ENCODE measurements around the gene AGAP1. TPM values are rescaled to one million over a fixed set of nuclear protein-coding genes. Genes with fewer than 3 reads are reported as not detected.

AGAP1 gene
- polyA plus RNA-seq, 1 donor from 2014 or later = 17.4 TPM

DNA sequence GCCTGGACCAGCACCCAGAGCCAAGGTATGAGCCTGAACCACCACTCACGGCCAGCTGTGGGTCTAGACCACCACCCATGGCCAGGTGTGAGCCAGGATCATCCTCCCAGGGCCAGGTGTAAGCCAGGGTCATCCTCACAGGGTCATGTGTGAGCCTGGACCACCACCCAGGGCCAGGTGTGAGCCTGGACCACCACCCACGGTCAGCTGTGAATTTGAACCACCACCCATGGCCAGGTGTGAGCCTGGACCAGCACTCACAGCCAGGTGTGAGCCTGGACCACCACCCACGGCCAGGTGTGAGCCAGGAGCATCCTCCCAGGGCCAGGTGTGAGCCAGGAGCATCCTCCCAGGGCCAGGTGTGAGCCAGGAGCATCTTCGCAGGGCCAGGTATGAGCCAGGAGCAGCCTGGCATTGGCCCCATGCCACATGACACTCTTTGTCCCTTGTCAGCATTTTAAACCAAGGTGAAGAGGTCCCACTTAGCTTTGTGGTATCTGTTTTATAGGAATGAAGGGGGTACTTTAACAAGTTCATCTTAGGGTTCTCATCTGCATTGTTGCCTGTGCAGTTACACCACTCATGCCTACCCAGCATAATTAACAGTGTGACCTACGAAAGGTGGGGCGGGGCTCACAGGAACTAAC, 71.2 kb downstream of the AGAP1 start:
- Histone ChIP-seq H3K9ac (ENCODE audit: low read length) (no peak overlapping the region), H3K79me2 (replicated peaks; ENCODE audit: insufficient read depth, low read length) (peaks cover 18% of the 10 kb centered on the region), H3K27me3 (ENCODE audit: insufficient read depth, low read depth, low read length) (no peaks in the 10 kb centered on the region), H3K9me3 (ENCODE audit: low read length) (no peaks in the 10 kb centered on the region), H3K9me2 (ENCODE audit: insufficient read depth, low read length) (no peaks in the 10 kb centered on the region), H3K36me3 (ENCODE audit: insufficient read depth, low read length) (no peaks in the 10 kb centered on the region), H4K20me1 (ENCODE audit: insufficient read depth) (no peaks in the 10 kb centered on the region), H3K27ac (ENCODE audit: low read length) (no peak overlapping the region), H3F3A (ENCODE audit: insufficient read depth, low read length, poor library complexity, severe bottlenecking) (no peaks in the 10 kb centered on the region), H3K4me2 (ENCODE audit: low read length) (no peak overlapping the region), H2AFZ (ENCODE audit: low read depth, low read length) (no peak overlapping the region), H3K4me3 (ENCODE audit: low read length) (no peak overlapping the region)
- TF ChIP-seq EZH2 (IDR thresholded peaks at IDR 0.05; ENCODE audit: borderline replicate concordance, insufficient read depth, low read length, poor library complexity, severe bottlenecking) (no peak), EP300 (conservative IDR thresholded peaks at IDR 0.05; ENCODE audit: poor library complexity, severe bottlenecking) (no peak), MXI1 (conservative IDR thresholded peaks at IDR 0.05; ENCODE audit: poor library complexity, severe bottlenecking) (no peak), SMC3 (conservative IDR thresholded peaks at IDR 0.05; ENCODE audit: poor library complexity) (no peak), TAF1 (IDR thresholded peaks at IDR 0.05; ENCODE audit: low read depth) (no peak), RAD21 (conservative IDR thresholded peaks at IDR 0.05) (no peak), POLR2AphosphoS5 (IDR thresholded peaks at IDR 0.05) (no peak)
- TF ChIP-seq, protein P1, sequence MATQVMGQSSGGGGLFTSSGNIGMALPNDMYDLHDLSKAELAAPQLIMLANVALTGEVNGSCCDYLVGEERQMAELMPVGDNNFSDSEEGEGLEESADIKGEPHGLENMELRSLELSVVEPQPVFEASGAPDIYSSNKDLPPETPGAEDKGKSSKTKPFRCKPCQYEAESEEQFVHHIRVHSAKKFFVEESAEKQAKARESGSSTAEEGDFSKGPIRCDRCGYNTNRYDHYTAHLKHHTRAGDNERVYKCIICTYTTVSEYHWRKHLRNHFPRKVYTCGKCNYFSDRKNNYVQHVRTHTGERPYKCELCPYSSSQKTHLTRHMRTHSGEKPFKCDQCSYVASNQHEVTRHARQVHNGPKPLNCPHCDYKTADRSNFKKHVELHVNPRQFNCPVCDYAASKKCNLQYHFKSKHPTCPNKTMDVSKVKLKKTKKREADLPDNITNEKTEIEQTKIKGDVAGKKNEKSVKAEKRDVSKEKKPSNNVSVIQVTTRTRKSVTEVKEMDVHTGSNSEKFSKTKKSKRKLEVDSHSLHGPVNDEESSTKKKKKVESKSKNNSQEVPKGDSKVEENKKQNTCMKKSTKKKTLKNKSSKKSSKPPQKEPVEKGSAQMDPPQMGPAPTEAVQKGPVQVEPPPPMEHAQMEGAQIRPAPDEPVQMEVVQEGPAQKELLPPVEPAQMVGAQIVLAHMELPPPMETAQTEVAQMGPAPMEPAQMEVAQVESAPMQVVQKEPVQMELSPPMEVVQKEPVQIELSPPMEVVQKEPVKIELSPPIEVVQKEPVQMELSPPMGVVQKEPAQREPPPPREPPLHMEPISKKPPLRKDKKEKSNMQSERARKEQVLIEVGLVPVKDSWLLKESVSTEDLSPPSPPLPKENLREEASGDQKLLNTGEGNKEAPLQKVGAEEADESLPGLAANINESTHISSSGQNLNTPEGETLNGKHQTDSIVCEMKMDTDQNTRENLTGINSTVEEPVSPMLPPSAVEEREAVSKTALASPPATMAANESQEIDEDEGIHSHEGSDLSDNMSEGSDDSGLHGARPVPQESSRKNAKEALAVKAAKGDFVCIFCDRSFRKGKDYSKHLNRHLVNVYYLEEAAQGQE (IDR thresholded peaks at IDR 0.05; ENCODE audit: borderline replicate concordance) = no peak
- TF ChIP-seq, protein P2, sequence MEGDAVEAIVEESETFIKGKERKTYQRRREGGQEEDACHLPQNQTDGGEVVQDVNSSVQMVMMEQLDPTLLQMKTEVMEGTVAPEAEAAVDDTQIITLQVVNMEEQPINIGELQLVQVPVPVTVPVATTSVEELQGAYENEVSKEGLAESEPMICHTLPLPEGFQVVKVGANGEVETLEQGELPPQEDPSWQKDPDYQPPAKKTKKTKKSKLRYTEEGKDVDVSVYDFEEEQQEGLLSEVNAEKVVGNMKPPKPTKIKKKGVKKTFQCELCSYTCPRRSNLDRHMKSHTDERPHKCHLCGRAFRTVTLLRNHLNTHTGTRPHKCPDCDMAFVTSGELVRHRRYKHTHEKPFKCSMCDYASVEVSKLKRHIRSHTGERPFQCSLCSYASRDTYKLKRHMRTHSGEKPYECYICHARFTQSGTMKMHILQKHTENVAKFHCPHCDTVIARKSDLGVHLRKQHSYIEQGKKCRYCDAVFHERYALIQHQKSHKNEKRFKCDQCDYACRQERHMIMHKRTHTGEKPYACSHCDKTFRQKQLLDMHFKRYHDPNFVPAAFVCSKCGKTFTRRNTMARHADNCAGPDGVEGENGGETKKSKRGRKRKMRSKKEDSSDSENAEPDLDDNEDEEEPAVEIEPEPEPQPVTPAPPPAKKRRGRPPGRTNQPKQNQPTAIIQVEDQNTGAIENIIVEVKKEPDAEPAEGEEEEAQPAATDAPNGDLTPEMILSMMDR (IDR thresholded peaks at IDR 0.05; ENCODE audit: poor library complexity, severe bottlenecking) = no peak

DNA sequence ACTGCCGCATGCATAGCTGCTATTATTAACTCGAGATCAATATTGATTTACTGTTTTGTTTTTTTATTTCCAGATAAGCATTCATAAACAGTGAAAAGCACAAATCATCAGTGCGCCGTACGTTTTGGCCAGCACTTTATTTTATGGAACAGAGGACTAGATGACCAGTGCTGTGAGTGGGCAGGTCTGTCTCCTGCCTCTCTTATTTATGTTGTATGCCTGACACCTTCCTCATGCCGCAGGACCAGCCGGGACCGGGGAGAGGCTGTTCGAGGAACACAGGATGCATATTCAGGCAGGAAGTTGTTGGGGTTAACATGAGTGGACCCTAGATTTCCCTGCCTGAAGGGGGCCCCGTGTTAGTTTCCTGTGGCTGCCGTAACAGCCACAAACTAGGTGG, 72.6 kb downstream of the AGAP1 start:
- Histone ChIP-seq H3K4me2 (ENCODE audit: low read length) (no peak overlapping the region), H3K27ac (ENCODE audit: low read length) (no peak overlapping the region), H3K9me2 (ENCODE audit: insufficient read depth, low read length) (no peaks in the 10 kb centered on the region), H3K4me3 (ENCODE audit: low read length) (no peak overlapping the region), H3F3A (ENCODE audit: insufficient read depth, low read length, poor library complexity, severe bottlenecking) (no peaks in the 10 kb centered on the region), H3K27me3 (ENCODE audit: insufficient read depth, low read depth, low read length) (no peaks in the 10 kb centered on the region), H3K79me2 (replicated peaks; ENCODE audit: insufficient read depth, low read length) (peaks cover 11% of the 10 kb centered on the region), H3K9ac (ENCODE audit: low read length) (no peak overlapping the region), H2AFZ (ENCODE audit: low read depth, low read length) (no peak overlapping the region), H4K20me1 (ENCODE audit: insufficient read depth) (no peaks in the 10 kb centered on the region), H3K9me3 (ENCODE audit: low read length) (no peaks in the 10 kb centered on the region), H3K36me3 (ENCODE audit: insufficient read depth, low read length) (no peaks in the 10 kb centered on the region)
- no peak for TF ChIP-seq MXI1 (conservative IDR thresholded peaks at IDR 0.05; ENCODE audit: poor library complexity, severe bottlenecking)
- TF ChIP-seq EP300 (conservative IDR thresholded peaks at IDR 0.05; ENCODE audit: poor library complexity, severe bottlenecking) = no peak
- no peak for TF ChIP-seq TAF1 (IDR thresholded peaks at IDR 0.05; ENCODE audit: low read depth)
- TF ChIP-seq EZH2 (IDR thresholded peaks at IDR 0.05; ENCODE audit: borderline replicate concordance, insufficient read depth, low read length, poor library complexity, severe bottlenecking) = no peak
- TF ChIP-seq, protein P1 (IDR thresholded peaks at IDR 0.05; ENCODE audit: borderline replicate concordance) = no peak
- no peak for TF ChIP-seq SMC3 (conservative IDR thresholded peaks at IDR 0.05; ENCODE audit: poor library complexity)
- TF ChIP-seq RAD21 (conservative IDR thresholded peaks at IDR 0.05) = no peak
- no peak for TF ChIP-seq POLR2AphosphoS5 (IDR thresholded peaks at IDR 0.05)
- TF ChIP-seq, protein P2 (IDR thresholded peaks at IDR 0.05; ENCODE audit: poor library complexity, severe bottlenecking) = no peak

Data from neural cell (in vitro differentiated cells).